GM12878 (cell line): ENCODE data around the gene ALOX12. TPM values are rescaled to one million over a fixed set of nuclear protein-coding genes. Genes with fewer than 3 reads are reported as not detected.

ENCODE experiments used
- ATAC-seq: fragments of 200-7000 bp; cut with Tn5 transposase; 3 replicates; pipeline ENCODE4 v1.9.1; 2020; ENCODE audit warnings: mild to moderate bottlenecking, moderate library complexity
- BruUV-seq: library from RNA; stranded (reverse); fragments of 400-500 nt; replicated peaks from 2 replicates; lab custom pipeline; 2021; lab: Mats Ljungman, UMichigan
- CTCF ChIA-PET: fragments of 300-600 bp; sonication (Branson Sonifier 250); formaldehyde crosslinking; extraction: SDS; loops from one replicate; lab custom pipeline; 2021; ENCODE audit warnings: inconsistent platforms; lab: Yijun Ruan, JAX
- POLR2A ChIA-PET: fragments of 350-600 bp; formaldehyde crosslinking; extraction: SDS; loops from one replicate; lab custom pipeline; 2021; ENCODE audit warnings: inconsistent platforms; lab: Charles Lee
- RAD21 ChIA-PET: fragments of 300-600 bp; sonication (Branson Sonifier 250); formaldehyde crosslinking; loops from one replicate; lab custom pipeline; 2023; ENCODE audit warnings: antibody characterized with exemption; ENCODE audit not compliant: unreplicated experiment; lab: Charles Lee
- SMC1A ChIA-PET: fragments of 300-600 bp; sonication (Branson Sonifier 250); formaldehyde crosslinking; loops from one replicate; lab custom pipeline; 2023; ENCODE audit not compliant: unreplicated experiment, uncharacterized antibody; lab: Charles Lee
- DNase-seq: peaks from one replicate; pipeline ENCODE4 v3.0.0-alpha.2; 2011; ENCODE audit warnings: low read depth, low spot score
- FAIRE-seq: peaks from 3 replicates; lab custom pipeline; 2011; peaks lifted over from hg19 to GRCh38; lab: Jason Lieb, UNC
- H2AFZ ChIP-seq: 2 replicates; pipeline ENCODE4 v1.6.0; 2011; ENCODE audit warnings: low read depth, low read length, control low read depth; ENCODE audit not compliant: control insufficient read depth
- H3K27ac ChIP-seq: 2 replicates; pipeline ENCODE4 v1.5.1; 2011; ENCODE audit warnings: control low read depth; ENCODE audit not compliant: control insufficient read depth, insufficient read depth
- H3K27me3 ChIP-seq, 2 experiments: replicated peaks in 1 of 2; 2 replicates each; pipeline versions ENCODE4 v1.6.0 to v1.6.1; 2011; ENCODE audit warnings: low read length in 1 of 2; ENCODE audit not compliant: control insufficient read depth in 2 of 2, insufficient read depth in 2 of 2
- H3K36me3 ChIP-seq, 2 experiments: 2 replicates each; pipeline ENCODE4 v1.5.1; 2011; ENCODE audit warnings: low read length in 1 of 2; ENCODE audit not compliant: control insufficient read depth in 2 of 2, insufficient read depth in 2 of 2
- H3K4me1 ChIP-seq: 2 replicates; pipeline ENCODE4 v1.6.1; 2011; ENCODE audit warnings: mild to moderate bottlenecking, low read length, moderate library complexity, mixed read lengths; ENCODE audit not compliant: control insufficient read depth, insufficient read depth
- H3K4me2 ChIP-seq: 2 replicates; pipeline ENCODE4 v1.6.0; 2011; ENCODE audit warnings: control low read depth; ENCODE audit not compliant: control insufficient read depth, insufficient read depth
- H3K4me3 ChIP-seq: fragments of 200-600 bp; sonication (generic); 2 replicates; pipeline ENCODE4 v1.5.1; 2016
- H3K79me2 ChIP-seq: 2 replicates; pipeline ENCODE4 v1.6.0; 2011; ENCODE audit warnings: low read length; ENCODE audit not compliant: control insufficient read depth, insufficient read depth
- H3K9ac ChIP-seq: 2 replicates; pipeline ENCODE4 v1.8.0; 2011; ENCODE audit warnings: low read length, control low read depth, mixed read lengths; ENCODE audit not compliant: control insufficient read depth, insufficient read depth
- H3K9me3 ChIP-seq: replicated peaks from 3 replicates; pipeline ENCODE4 v1.5.1; 2011; ENCODE audit warnings: mild to moderate bottlenecking, low read length; ENCODE audit not compliant: control insufficient read depth, insufficient read depth
- H4K20me1 ChIP-seq: 2 replicates; pipeline ENCODE4 v1.6.0; 2011; ENCODE audit not compliant: control insufficient read depth, insufficient read depth
- CTCF ChIP-seq, 3 experiments: IDR thresholded peaks in 2 of 3; conservative IDR thresholded peaks in 1 of 3; 2 replicates each; pipeline ENCODE4 v1.5.1; 2011; ENCODE audit warnings: low read depth in 3 of 3, low read length in 3 of 3, mild to moderate bottlenecking in 3 of 3, control low read depth in 2 of 3, moderate library complexity in 2 of 3, inconsistent platforms in 1 of 3, mixed read lengths in 1 of 3; ENCODE audit not compliant: control insufficient read depth in 2 of 3, insufficient read depth in 1 of 3; ENCODE audit errors: extremely low read depth in 1 of 3
- IRF4 ChIP-seq: IDR thresholded peaks from 2 replicates; pipeline ENCODE4 v1.6.1; 2011; ENCODE audit warnings: low read depth, low read length
- NBN ChIP-seq: fragments of 450-650 bp; IDR thresholded peaks from 2 replicates; pipeline ENCODE4 v1.6.1; 2016
- PAX5 ChIP-seq: IDR thresholded peaks from 2 replicates; pipeline ENCODE4 v1.6.1; 2011; ENCODE audit warnings: low read depth, low read length, borderline replicate concordance
- RAD21 ChIP-seq: IDR thresholded peaks from 2 replicates; pipeline ENCODE4 v1.6.1; 2011; ENCODE audit warnings: mild to moderate bottlenecking, low read depth, low read length, moderate library complexity; ENCODE audit not compliant: insufficient read depth
- RB1 ChIP-seq: fragments of 450-650 bp; formaldehyde crosslinking; IDR thresholded peaks from 2 replicates; pipeline ENCODE4 v1.6.1; 2017; ENCODE audit warnings: mild to moderate bottlenecking, borderline replicate concordance
- SKIL ChIP-seq: fragments of 450-650 bp; IDR thresholded peaks from 2 replicates; pipeline ENCODE4 v1.6.1; 2017; ENCODE audit warnings: mild to moderate bottlenecking, low read depth, inconsistent platforms; ENCODE audit not compliant: poor library complexity, severe bottlenecking
- SMARCA5 ChIP-seq: fragments of 450-650 bp; IDR thresholded peaks from 2 replicates; pipeline ENCODE4 v1.6.1; 2017; ENCODE audit warnings: mild to moderate bottlenecking
- SMC3 ChIP-seq: IDR thresholded peaks from 2 replicates; pipeline ENCODE4 v1.6.1; 2011; ENCODE audit warnings: low read length, improper control_type of control experiment, borderline replicate concordance
- WRNIP1 ChIP-seq: IDR thresholded peaks from 2 replicates; pipeline ENCODE4 v1.6.1; 2011; ENCODE audit warnings: low read depth, low read length, improper control_type of control experiment, borderline replicate concordance
- ZBTB40 ChIP-seq: fragments of 450-650 bp; IDR thresholded peaks from 2 replicates; pipeline ENCODE4 v1.6.1; 2016; ENCODE audit warnings: mild to moderate bottlenecking, moderate library complexity, borderline replicate concordance
- WGBS: methylation state at CpG from one replicate; pipeline ENCODE4 v1.1.6; 2016; ENCODE audit warnings: low lambda C conversion rate; ENCODE audit not compliant: insufficient replicate concordance, insufficient coverage; ENCODE audit errors: missing lambda C conversion rate; 5-methylcytosine and 5-hydroxymethylcytosine counted together
- in situ Hi-C: fragments of 300-500 bp; cut with MboI; formaldehyde crosslinking; loops from 9 replicates; pipeline ENCODE4 v1.14.3; 2018; ENCODE audit warnings: mixed read lengths
- intact Hi-C: fragments of 100-400 bp; cut with micrococcal nuclease; formaldehyde crosslinking; loops from one replicate; pipeline ENCODE4 v1.14.2; 2022; ENCODE audit not compliant: unreplicated experiment
- polyA plus RNA-seq, 11 experiments: library from polyadenylated mRNA; depleted of rRNA in 4 of 11; unstranded in 6 of 11; stranded (reverse) in 5 of 11; fragments of >200 nt; fragmentation: Nextera tagmentation in 4 of 11; fragmentation: Illumina TruSeq in 1 of 11; extraction: Ambion mirVana in 4 of 11; extraction: Trizol in 1 of 11; gene quantifications; 1 replicate in 1 of 11; 2 replicates in 10 of 11; pipeline versions ENCODE4 v1.2.1 to v1.2.3, GENCODE V29; 2011 to 2016; ENCODE audit warnings: inconsistent platforms in 2 of 11, missing spikeins in 2 of 11, low read depth in 1 of 11
- total RNA-seq, 4 experiments: library from RNA; depleted of rRNA in 3 of 4; stranded (reverse); fragments of >200 nt in 3 of 4; fragmentation: Illumina TruSeq in 1 of 4; extraction: Trizol in 1 of 4; gene quantifications; 2 replicates each; pipeline versions ENCODE4 v1.2.1 to v1.2.3, GENCODE V29; 2013 to 2021

ALOX12 gene
- total and polyA plus RNA-seq, 10 of the 15 experiments (the other 5 are each of a cell fraction or from before 2014, with no cell fraction given): 0.23 to 0.82 (median 0.58) TPM; not detected in 6

GRCh38 chr17:7045492-7046126, 49.8 kb downstream of the ALOX12 start:
- ChIA-PET SMC1A (interaction anchor here (0.7 to 13.6 kb wide), 23 partner anchors 8 to 310 kb away, joined by 3 to 356 read pairs (median 5); partner anchors contain the start of genes ACADVL, ACAP1, DLG4 and NEURL4), RAD21 (interaction anchor here (0.6 to 10.0 kb wide), 27 partner anchors 9 to 291 kb away, joined by 3 to 269 read pairs (median 4); partner anchors contain the start of genes ACADVL, ACAP1, BCL6B and DLG4), POLR2A (interaction anchor here (0.6 to 2.6 kb wide), 11 partner anchors 10 to 641 kb away, joined by 3 to 35 read pairs (median 4); partner anchors contain the start of genes ACAP1, GABARAP, SLC16A13 and TP53), CTCF (interaction anchor here (0.6 to 21.9 kb wide), 46 partner anchors 9 to 642 kb away, joined by 3 to 590 read pairs (median 5); partner anchors contain the start of genes ACADVL, ACAP1, ASGR1 and DLG4)
- ATAC-seq (peak; percentile 62), FAIRE-seq (no peak), DNase-seq (peak; percentile 53)
- Histone ChIP-seq H3K9ac (no peak overlapping the region), H3K4me3 (no peak overlapping the region), H3K27me3 (peaks cover 0 to 2% of the 10 kb centered on the region in 2 experiments; a peak in 2 of 4 replicates), H3K9me3 (no peaks in the 10 kb centered on the region), H3K4me1 (peaks cover 17% of the 10 kb centered on the region), H3K4me2 (peak overlapping the region; percentile 63), H3K79me2 (no peaks in the 10 kb centered on the region), H3K27ac (no peak overlapping the region), H3K36me3 (no peaks in the 10 kb centered on the region), H2AFZ (no peak overlapping the region), H4K20me1 (no peaks in the 10 kb centered on the region)
- in situ Hi-C loops: loop anchor here (25.0 kb wide), 1 partner anchor 517 kb away; the partner anchor contains the start of genes SENP3 and TNFSF13
- 37% methylated on average over 5 of the region's 5 CpGs for WGBS
- TF ChIP-seq RAD21 (peak; percentile 95), RB1 (0 out of 2 replicates have a peak, but pooled peaks have one; percentile 70), CTCF (IDR thresholded peaks at IDR 0.05 in 2 of 3, conservative IDR thresholded peaks at IDR 0.05 in 1 of 3; ENCODE audit: control insufficient read depth in 2 of 3, extremely low read depth in 1 of 3, insufficient read depth in 1 of 3, low read depth in 3 of 3, low read length in 3 of 3) (peak; percentile 58 to 87 (median 65)), IRF4 (no peak), WRNIP1 (no peak), SMC3 (peak; percentile 87), PAX5 (no peak), SMARCA5 (peak; percentile 63; the same call in 1 of the 2 replicates), SKIL (peak; percentile 54), NBN (0 out of 2 replicates have a peak, but pooled peaks have one; percentile 28), ZBTB40 (peak; percentile 55; the same call in 1 of the 2 replicates)
- BruUV-seq: no TSS peak
- intact Hi-C loops: loop anchor here (1.0 to 10.0 kb wide), 4 partner anchors 91 to 389 kb away; partner anchors contain the start of genes FGF11 and TMEM102
